Suprapubic skin (tissue), 4 donors: ENCODE measurements around the gene GPRC5B. TPM values are rescaled to one million over a fixed set of nuclear protein-coding genes. Genes with fewer than 3 reads are reported as not detected.

Experiments
- DNase-seq, 2 donors: peaks; one replicate each; pipeline ENCODE4 v3.0.0-alpha.2; 2019; ENCODE audit warnings: low spot score in 2 of 2
- H3K27ac ChIP-seq: fragments of 200-600 bp; sonication (generic); one replicate; pipeline ENCODE4 v1.5.1; 2019
- H3K27me3 ChIP-seq: fragments of 200-600 bp; sonication (generic); one replicate; pipeline ENCODE4 v1.5.1; 2019
- H3K36me3 ChIP-seq: fragments of 200-600 bp; sonication (generic); one replicate; pipeline ENCODE4 v1.5.1; 2019
- H3K4me1 ChIP-seq: fragments of 200-600 bp; sonication (generic); one replicate; pipeline ENCODE4 v1.5.1; 2019
- H3K4me3 ChIP-seq: fragments of 200-600 bp; sonication (generic); one replicate; pipeline ENCODE4 v1.5.1; 2019; ENCODE audit warnings: mild to moderate bottlenecking
- H3K9me3 ChIP-seq: fragments of 200-600 bp; sonication (generic); one replicate; pipeline ENCODE4 v1.5.1; 2019
- EP300 ChIP-seq: sonication (generic); formaldehyde crosslinking; IDR thresholded peaks from one replicate; pipeline ENCODE4 v1.6.1; 2017; ENCODE audit warnings: antibody characterized with exemption
- POLR2A ChIP-seq, 2 donors: fragments of 450-650 bp; IDR thresholded peaks; one replicate each; pipeline ENCODE4 v1.6.1; 2017; ENCODE audit warnings: antibody characterized with exemption in 2 of 2, mild to moderate bottlenecking in 2 of 2, moderate library complexity in 2 of 2
- POLR2AphosphoS5 ChIP-seq, 3 donors: sonication (generic); formaldehyde crosslinking; IDR thresholded peaks; one replicate each; pipeline ENCODE4 v1.6.1; 2017; ENCODE audit warnings: antibody characterized with exemption in 3 of 3
- WGBS: methylation state at CpG from one replicate; pipeline ENCODE4 v1.1.5; 2018; 5-methylcytosine and 5-hydroxymethylcytosine counted together
- total RNA-seq, 4 donors: library from RNA; depleted of rRNA; stranded (reverse); fragments of >200 nt; gene quantifications; one replicate each; pipeline ENCODE4 v1.1.0, GENCODE V29; 2016
- TF ChIP-seq, protein P1 (sequence below), 2 donors: fragments of 200-600 bp in 1 of 2; fragments of 450-650 bp in 1 of 2; sonication (generic) in 1 of 2; IDR thresholded peaks; one replicate each; pipeline ENCODE4 v1.5.1; 2016 to 2019; ENCODE audit warnings: antibody characterized with exemption in 2 of 2, mild to moderate bottlenecking in 1 of 2, moderate library complexity in 1 of 2

Gene GPRC5B
- total RNA-seq, 4 donors from 2014 or later: 4.1 to 10.6 (median 6.9) TPM

DNA sequence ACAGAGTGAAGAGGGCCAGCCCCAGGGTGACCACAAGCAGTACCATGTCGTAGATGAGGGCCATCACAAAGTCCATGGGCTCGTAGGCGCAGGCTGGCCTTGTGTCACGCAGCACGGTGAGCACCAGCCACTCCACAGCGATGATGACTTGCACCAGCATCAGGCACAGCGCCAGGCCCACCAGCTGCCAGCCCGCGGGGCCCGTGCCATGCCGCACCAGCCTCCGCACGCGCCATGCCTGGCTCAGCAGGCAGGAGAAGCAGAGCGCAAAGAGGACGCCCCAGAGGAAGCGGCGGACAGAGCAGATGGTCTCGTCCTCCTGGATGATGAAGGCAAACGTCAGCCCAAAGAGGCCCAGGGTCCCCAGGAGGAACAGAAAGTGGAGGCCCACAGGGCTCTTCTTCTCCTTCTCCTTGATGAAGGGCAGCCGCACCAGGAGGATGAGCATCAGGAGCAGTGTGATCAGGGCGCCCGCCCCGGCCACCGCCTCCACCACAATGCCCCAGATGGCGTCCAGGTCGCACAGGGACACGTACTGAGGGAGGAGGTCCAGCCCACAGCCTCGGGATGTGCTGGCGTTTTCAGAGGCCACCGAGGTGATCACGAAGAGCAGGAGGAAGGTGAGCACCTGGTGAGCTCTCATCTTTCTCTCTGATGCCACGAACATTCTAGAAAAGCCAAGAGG, 12.3 kb downstream of the GPRC5B start:
- Histone ChIP-seq H3K27ac (no peak overlapping the region), H3K4me3 (no peak overlapping the region), H3K27me3 (no peaks in the 10 kb centered on the region), H3K36me3 (peaks cover 11% of the 10 kb centered on the region), H3K9me3 (no peaks in the 10 kb centered on the region), H3K4me1 (peaks cover 9% of the 10 kb centered on the region)
- DNase-seq: no peak
- TF ChIP-seq, protein P1, sequence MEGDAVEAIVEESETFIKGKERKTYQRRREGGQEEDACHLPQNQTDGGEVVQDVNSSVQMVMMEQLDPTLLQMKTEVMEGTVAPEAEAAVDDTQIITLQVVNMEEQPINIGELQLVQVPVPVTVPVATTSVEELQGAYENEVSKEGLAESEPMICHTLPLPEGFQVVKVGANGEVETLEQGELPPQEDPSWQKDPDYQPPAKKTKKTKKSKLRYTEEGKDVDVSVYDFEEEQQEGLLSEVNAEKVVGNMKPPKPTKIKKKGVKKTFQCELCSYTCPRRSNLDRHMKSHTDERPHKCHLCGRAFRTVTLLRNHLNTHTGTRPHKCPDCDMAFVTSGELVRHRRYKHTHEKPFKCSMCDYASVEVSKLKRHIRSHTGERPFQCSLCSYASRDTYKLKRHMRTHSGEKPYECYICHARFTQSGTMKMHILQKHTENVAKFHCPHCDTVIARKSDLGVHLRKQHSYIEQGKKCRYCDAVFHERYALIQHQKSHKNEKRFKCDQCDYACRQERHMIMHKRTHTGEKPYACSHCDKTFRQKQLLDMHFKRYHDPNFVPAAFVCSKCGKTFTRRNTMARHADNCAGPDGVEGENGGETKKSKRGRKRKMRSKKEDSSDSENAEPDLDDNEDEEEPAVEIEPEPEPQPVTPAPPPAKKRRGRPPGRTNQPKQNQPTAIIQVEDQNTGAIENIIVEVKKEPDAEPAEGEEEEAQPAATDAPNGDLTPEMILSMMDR (IDR thresholded peaks at IDR 0.05): no peak
- TF ChIP-seq EP300 (no peak), POLR2A (IDR thresholded peaks at IDR 0.05) (no peak), POLR2AphosphoS5 (IDR thresholded peaks at IDR 0.05) (no peak)
- whole genome bisulfite sequencing: 96% methylated on average over 33 of the region's 33 CpGs

DNA sequence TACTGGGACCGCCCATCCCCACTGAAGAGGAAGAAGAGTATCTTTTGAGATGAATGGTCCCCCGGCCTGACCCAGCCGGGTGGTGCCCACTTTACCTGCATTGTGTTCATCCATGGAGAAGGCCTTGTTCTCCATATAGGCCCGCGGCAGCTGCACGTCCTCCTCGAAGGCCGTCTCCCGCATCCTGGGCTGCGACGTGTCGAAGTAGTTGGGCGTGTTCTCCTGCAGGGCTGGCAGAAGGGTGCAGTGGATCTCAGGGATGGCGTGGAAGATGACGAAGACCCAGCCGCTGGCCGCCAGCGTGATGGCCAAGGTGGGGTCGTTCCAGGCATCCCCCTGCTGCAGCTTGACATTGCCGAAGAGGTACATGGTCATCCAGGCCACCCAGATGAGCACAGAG, 12.9 kb downstream of the GPRC5B start:
- Histone ChIP-seq H3K36me3 (peaks cover 13% of the 10 kb centered on the region), H3K4me3 (no peak overlapping the region), H3K4me1 (peaks cover 9% of the 10 kb centered on the region), H3K9me3 (no peaks in the 10 kb centered on the region), H3K27ac (no peak overlapping the region), H3K27me3 (no peaks in the 10 kb centered on the region)
- no peak for DNase-seq
- WGBS: 99% methylated on average over 20 of the region's 20 CpGs
- no peak for TF ChIP-seq POLR2AphosphoS5 (IDR thresholded peaks at IDR 0.05)
- no peak for TF ChIP-seq POLR2A (IDR thresholded peaks at IDR 0.05)

DNA sequence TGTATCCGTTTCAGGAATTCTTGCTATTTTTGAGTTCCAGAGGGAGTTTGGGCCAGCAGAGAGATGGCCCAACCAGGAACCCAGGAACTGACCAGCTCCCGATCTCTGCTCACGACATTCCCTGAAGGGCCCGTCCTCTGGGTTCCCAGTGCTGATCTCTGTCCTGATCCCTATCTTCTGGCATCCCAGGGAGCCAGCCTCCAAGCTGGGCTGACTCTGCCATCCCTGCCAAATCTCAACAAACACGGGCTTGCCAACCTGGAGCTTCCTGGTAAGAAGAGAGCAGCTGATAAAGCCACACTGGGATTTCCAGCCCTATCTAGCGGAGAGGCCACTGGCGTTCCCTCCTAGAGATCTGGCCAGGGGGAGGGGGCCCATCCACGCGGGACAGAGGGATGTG, 16.2 kb downstream of the GPRC5B start:
- Histone ChIP-seq H3K27me3 (no peaks in the 10 kb centered on the region), H3K9me3 (no peaks in the 10 kb centered on the region), H3K4me1 (no peaks in the 10 kb centered on the region), H3K4me3 (no peak overlapping the region), H3K36me3 (peaks cover 13% of the 10 kb centered on the region), H3K27ac (no peak overlapping the region)
- no peak for DNase-seq
- 62% methylated on average over 9 of the region's 9 CpGs for WGBS
- no peak for TF ChIP-seq POLR2AphosphoS5 (IDR thresholded peaks at IDR 0.05)
- TF ChIP-seq, protein P1 (IDR thresholded peaks at IDR 0.05): no peak
- TF ChIP-seq POLR2A (IDR thresholded peaks at IDR 0.05): no peak
- TF ChIP-seq EP300: no peak

DNA sequence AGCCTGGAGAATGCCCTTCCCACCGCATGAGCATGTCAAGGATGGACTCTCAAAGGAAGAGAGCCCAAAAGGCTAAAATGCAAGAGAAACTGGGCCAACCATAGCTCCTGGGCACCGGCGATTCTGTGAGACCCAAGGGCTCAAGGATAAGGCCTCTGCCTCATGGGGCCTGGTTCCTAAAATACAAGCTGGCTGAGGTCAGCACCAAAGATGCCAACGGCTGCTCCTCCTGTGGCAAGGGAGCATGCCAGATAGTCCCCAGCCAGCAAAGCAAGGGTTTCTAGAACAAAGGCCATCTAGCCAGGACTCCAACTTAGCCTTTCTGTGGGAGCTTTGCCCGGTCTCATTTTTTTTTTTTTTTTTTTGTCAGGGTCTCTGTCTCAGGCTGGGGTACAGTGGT, 20.1 kb downstream of the GPRC5B start:
- Histone ChIP-seq H3K36me3 (peaks cover 2% of the 10 kb centered on the region), H3K27me3 (no peaks in the 10 kb centered on the region), H3K9me3 (no peaks in the 10 kb centered on the region), H3K4me3 (no peak overlapping the region), H3K4me1 (no peaks in the 10 kb centered on the region), H3K27ac (no peak overlapping the region)
- no peak for TF ChIP-seq POLR2A (IDR thresholded peaks at IDR 0.05)
- no peak for TF ChIP-seq POLR2AphosphoS5 (IDR thresholded peaks at IDR 0.05)
- TF ChIP-seq EP300: no peak
- TF ChIP-seq, protein P1 (IDR thresholded peaks at IDR 0.05): no peak
- no peak for DNase-seq
- 76% methylated on average over 5 of the region's 5 CpGs for WGBS

DNA sequence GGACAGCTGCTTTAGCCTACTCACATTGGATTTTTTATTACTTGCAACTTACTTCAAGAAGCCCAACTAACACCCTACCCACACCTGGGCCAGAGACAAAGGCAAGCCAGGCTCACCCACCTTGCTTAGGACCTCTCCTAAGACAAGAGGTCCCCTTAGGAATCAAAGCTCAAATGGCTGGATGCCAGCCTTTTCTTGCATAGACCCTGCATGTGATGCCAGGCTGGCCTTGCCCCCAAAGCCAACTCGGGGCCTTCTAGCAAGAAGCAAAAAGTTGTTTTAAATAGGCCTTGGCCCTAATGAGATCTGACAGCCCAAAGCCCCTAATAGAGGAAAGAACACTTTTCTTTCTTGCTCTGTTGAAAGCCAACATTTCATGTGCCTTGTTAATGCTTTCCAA, 20.7 kb downstream of the GPRC5B start:
- WGBS: 93% methylated on average over 1 of the region's 1 CpG
- H3K36me3 ChIP-seq: peaks cover 2% of the 10 kb centered on the region
- DNase-seq: no peak
- no peaks in the 10 kb centered on the region for H3K4me1 ChIP-seq
- H3K9me3 ChIP-seq: no peaks in the 10 kb centered on the region
- no peak overlapping the region for H3K4me3 ChIP-seq
- H3K27me3 ChIP-seq: no peaks in the 10 kb centered on the region
- TF ChIP-seq POLR2A (IDR thresholded peaks at IDR 0.05) (no peak), EP300 (no peak), POLR2AphosphoS5 (IDR thresholded peaks at IDR 0.05) (no peak)
- TF ChIP-seq, protein P1 (IDR thresholded peaks at IDR 0.05): no peak
- no peak overlapping the region for H3K27ac ChIP-seq
